ENCODE results near the gene BCKDHA. TPM values are rescaled to one million over a fixed set of nuclear protein-coding genes. Genes with fewer than 3 reads are reported as not detected.

The BCKDHA gene
- total and polyA plus RNA-seq, 2 of the 4 experiments (the other 2 are of a cell fraction): 7.6 to 7.7 TPM

GRCh38 chr19:41410336-41411054, 12.9 kb downstream of the BCKDHA start:
- Histone ChIP-seq H2AFZ (replicated peaks; ENCODE audit: low read length, poor library complexity) (no peak overlapping the region), H2BK15ac (ENCODE audit: low read depth, low read length) (no peak overlapping the region), H3K9me1 (ENCODE audit: insufficient read depth, low read length) (no peaks in the 10 kb centered on the region; the same call in 1 of the 2 replicates), H3K18ac (ENCODE audit: low read depth, low read length) (no peak overlapping the region), H3K4me1 (ENCODE audit: control insufficient read depth, insufficient read depth, low read length) (peaks cover 4% of the 10 kb centered on the region), H3K36me3 (ENCODE audit: control insufficient read depth, insufficient read depth, low read length) (peaks cover 35% of the 10 kb centered on the region), H2BK120ac (ENCODE audit: low read depth, low read length) (no peak overlapping the region), H2AK9ac (replicated peaks; ENCODE audit: low read depth, low read length, poor library complexity) (no peak overlapping the region), H3K27ac (ENCODE audit: insufficient read depth, low read length) (no peak overlapping the region), H3K14ac (replicated peaks; ENCODE audit: low read depth, low read length) (no peak overlapping the region), H2BK20ac (ENCODE audit: low read depth, low read length) (no peak overlapping the region), H3K79me1 (ENCODE audit: low read depth in 1 of 2, low read length in 2 of 2) (peaks cover 0 to 4% of the 10 kb centered on the region in 2 experiments; a peak in 3 of 4 replicates), H4K91ac (ENCODE audit: insufficient read depth, low read depth, low read length) (no peak overlapping the region), H2AK5ac (ENCODE audit: low read depth, low read length) (no peak overlapping the region), H3K9ac (ENCODE audit: low read depth, low read length) (no peak overlapping the region), H3K27me3 (ENCODE audit: control insufficient read depth, insufficient read depth, low read length) (no peaks in the 10 kb centered on the region), H3K23ac (ENCODE audit: low read depth, low read length) (no peak overlapping the region), H2BK5ac (ENCODE audit: low read depth, low read length, poor library complexity, severe bottlenecking) (no peak overlapping the region), H4K5ac (ENCODE audit: low read depth, low read length) (no peak overlapping the region), H4K8ac (ENCODE audit: low read depth in 2 of 2, low read length in 2 of 2) (no peak overlapping the region), H3K56ac (ENCODE audit: extremely low read depth, insufficient read depth, low read length) (no peak overlapping the region), H3K9me3 (ENCODE audit: control insufficient read depth, insufficient read depth, low read length) (no peaks in the 10 kb centered on the region), H3K4me2 (ENCODE audit: low read depth, low read length) (no peak overlapping the region), H3K4ac (ENCODE audit: low read depth, low read length) (no peak overlapping the region), H4K20me1 (ENCODE audit: insufficient read depth, low read length) (no peaks in the 10 kb centered on the region), H3K4me3 (ENCODE audit: insufficient read depth, low read depth, low read length) (no peak overlapping the region)
- in situ Hi-C loops (cut with MboI; ENCODE audit: low sequenced_read_pairs): no loop called here
- ATAC-seq (ENCODE audit: low read depth) (no peak), DNase-seq (no peak)
- no TSS peak for BruUV-seq (replicated peaks)
- dilution Hi-C loops (cut with HindIII; ENCODE audit: low sequenced_read_pairs, unreplicated experiment): no loop called here
- WGBS, 2 experiments (ENCODE audit: extremely low coverage in 2 of 2, insufficient read length in 1 of 2): 90% methylated on average over 4 of the region's 23 CpGs; no CpG with 5 or more reads in 1 of the 2 experiments
- TF ChIP-seq POLR2A (IDR thresholded peaks at IDR 0.05; ENCODE audit: low read depth, low read length) (no peak), ELK1 (IDR thresholded peaks at IDR 0.05; ENCODE audit: borderline replicate concordance, low read depth, low read length) (no peak), USF2 (IDR thresholded peaks at IDR 0.05; ENCODE audit: low read depth, low read length) (no peak), RFX5 (IDR thresholded peaks at IDR 0.05; ENCODE audit: low read depth, low read length) (no peak), RAD21 (IDR thresholded peaks at IDR 0.05; ENCODE audit: low read length) (no peak), NFE2L2 (IDR thresholded peaks at IDR 0.05; ENCODE audit: low read depth, low read length) (no peak), FOS (IDR thresholded peaks at IDR 0.05; ENCODE audit: low read depth, low read length) (no peak), CHD1 (IDR thresholded peaks at IDR 0.05; ENCODE audit: low read depth, low read length) (no peak), CTCF (conservative IDR thresholded peaks at IDR 0.05; ENCODE audit: low read depth, low read length) (no peak), BHLHE40 (IDR thresholded peaks at IDR 0.05; ENCODE audit: low read depth, low read length) (no peak), MAFK (IDR thresholded peaks at IDR 0.05; ENCODE audit: low read depth, low read length) (no peak), CEBPB (IDR thresholded peaks at IDR 0.05; ENCODE audit: low read depth, low read length) (no peak), MAZ (IDR thresholded peaks at IDR 0.05; ENCODE audit: borderline replicate concordance, low read depth, low read length) (no peak), MXI1 (IDR thresholded peaks at IDR 0.05; ENCODE audit: borderline replicate concordance, low read depth, low read length) (no peak), RCOR1 (IDR thresholded peaks at IDR 0.05; ENCODE audit: insufficient replicate concordance, low read length) (no peak), SMC3 (IDR thresholded peaks at IDR 0.05; ENCODE audit: low read depth, low read length) (no peak)
- intact Hi-C loops (cut with micrococcal nuclease): no loop called here
- POLR2A ChIA-PET (ENCODE audit: unreplicated experiment): no interaction called here
- CTCF ChIA-PET: no interaction called here
